NT2/D1 (cell line): ENCODE results near the gene PTGR1.
A peak's percentile ranks its signal among the peaks of the same experiment; 100 is the strongest.

Source experiments
- DNase-seq: peaks from one replicate; pipeline ENCODE4 v3.0.0-alpha.2; 2011; ENCODE audit warnings: low read depth, low spot score
- H3K27me3 ChIP-seq: 2 replicates; pipeline ENCODE4 v1.6.0; 2011; ENCODE audit warnings: mild to moderate bottlenecking; ENCODE audit not compliant: insufficient read length, insufficient read depth
- H3K36me3 ChIP-seq: 2 replicates; pipeline ENCODE4 v1.6.1; 2011; ENCODE audit warnings: mild to moderate bottlenecking, low read length, mixed read lengths; ENCODE audit not compliant: insufficient read depth, insufficient read length
- H3K4me1 ChIP-seq: 2 replicates; pipeline ENCODE4 v1.5.1; 2011; ENCODE audit not compliant: insufficient read depth, insufficient read length
- H3K4me3 ChIP-seq: 2 replicates; pipeline ENCODE4 v1.5.1; 2011; ENCODE audit warnings: low read depth; ENCODE audit not compliant: insufficient read length
- H3K9ac ChIP-seq: 2 replicates; pipeline ENCODE4 v1.6.0; 2011; ENCODE audit warnings: low read depth; ENCODE audit not compliant: insufficient read length
- H3K9me3 ChIP-seq: 2 replicates; pipeline ENCODE4 v1.5.1; 2011; ENCODE audit warnings: mild to moderate bottlenecking, low read length; ENCODE audit not compliant: insufficient read depth
- SUZ12 ChIP-seq: IDR thresholded peaks from 2 replicates; pipeline ENCODE4 v1.6.1; 2011; ENCODE audit not compliant: insufficient read length, insufficient read depth; ENCODE audit errors: extremely low read depth
- YY1 ChIP-seq: IDR thresholded peaks from 2 replicates; pipeline ENCODE4 v1.6.1; 2011; ENCODE audit not compliant: insufficient read length, insufficient read depth
- ZNF274 ChIP-seq: IDR thresholded peaks from 2 replicates; pipeline ENCODE4 v1.6.1; 2011; ENCODE audit warnings: mild to moderate bottlenecking, low read depth, low read length

Gene PTGR1

DNA sequence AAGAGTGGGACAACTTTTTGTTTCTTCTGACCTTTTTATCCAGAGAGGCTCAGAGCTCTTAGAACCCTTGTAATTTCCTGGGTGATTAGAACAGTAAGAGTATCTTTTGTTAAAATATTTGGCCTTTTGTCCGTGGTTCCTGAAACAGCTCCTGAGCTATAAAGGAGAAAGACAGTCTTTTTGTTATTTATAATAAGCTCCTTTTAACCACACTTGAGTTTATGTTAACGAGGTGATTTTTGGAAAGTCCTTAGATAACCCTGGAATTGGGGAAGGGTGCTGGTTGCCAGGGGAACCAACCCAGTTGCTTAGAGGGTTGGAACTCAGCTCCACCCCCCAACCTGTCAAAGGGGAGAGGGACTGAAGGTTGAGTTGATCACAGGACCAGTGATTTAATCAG, 69.7 kb downstream of the PTGR1 start:
- H3K27me3 ChIP-seq: no peaks in the 10 kb centered on the region
- no peak overlapping the region for H3K4me3 ChIP-seq
- H3K36me3 ChIP-seq: peaks cover 34% of the 10 kb centered on the region
- peaks cover 2% of the 10 kb centered on the region for H3K4me1 ChIP-seq
- TF ChIP-seq SUZ12 (no peak), ZNF274 (no peak), YY1 (no peak)
- peaks cover 33% of the 10 kb centered on the region for H3K9me3 ChIP-seq
- H3K9ac ChIP-seq: no peak overlapping the region
- DNase-seq: peak; percentile 92

DNA sequence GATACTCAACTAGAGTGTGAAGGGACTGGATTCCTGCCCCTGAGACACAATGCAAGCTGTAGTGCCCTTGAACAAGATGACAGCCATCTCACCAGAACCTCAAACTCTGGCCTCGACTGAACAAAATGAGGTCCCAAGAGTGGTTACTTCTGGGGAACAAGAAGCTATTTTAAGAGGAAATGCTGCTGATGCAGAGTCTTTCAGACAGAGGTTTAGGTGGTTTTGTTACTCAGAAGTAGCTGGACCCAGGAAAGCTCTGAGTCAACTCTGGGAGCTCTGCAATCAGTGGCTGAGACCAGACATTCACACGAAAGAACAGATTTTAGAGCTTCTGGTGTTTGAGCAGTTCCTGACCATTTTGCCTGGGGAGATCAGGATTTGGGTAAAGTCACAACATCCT, 72.1 kb downstream of the PTGR1 start:
- H3K9ac ChIP-seq: no peak overlapping the region
- peaks cover 22% of the 10 kb centered on the region for H3K36me3 ChIP-seq
- no peak overlapping the region for H3K4me3 ChIP-seq
- peaks cover 3% of the 10 kb centered on the region for H3K27me3 ChIP-seq
- TF ChIP-seq SUZ12: no peak
- no peak for TF ChIP-seq ZNF274
- no peak for TF ChIP-seq YY1
- H3K9me3 ChIP-seq: peaks cover 10% of the 10 kb centered on the region; the same call in 1 of the 2 replicates
- peaks cover 2% of the 10 kb centered on the region for H3K4me1 ChIP-seq
- DNase-seq: no peak

GRCh38 chr9:111525056-111525977, 74.1 kb downstream of the PTGR1 start, which contains the start of gene ZNF483:
Gene ZNF483 (plus strand): TSS chr9:111525179. CDS start chr9:111527396, 2,217 bp downstream.
- peaks cover 2% of the 10 kb centered on the region for H3K4me1 ChIP-seq
- H3K27me3 ChIP-seq: peaks cover 3% of the 10 kb centered on the region
- H3K36me3 ChIP-seq: peaks cover 12% of the 10 kb centered on the region
- peak within 1 kb of the TSS; percentile 75 for H3K4me3 ChIP-seq
- H3K9ac ChIP-seq: peak within 1 kb of the TSS; percentile 79
- no peak for TF ChIP-seq YY1
- no peak for TF ChIP-seq ZNF274
- no peak for TF ChIP-seq SUZ12
- peak; percentile 73 for DNase-seq
- H3K9me3 ChIP-seq: no peaks in the 10 kb centered on the region

GRCh38 chr9:111524731-111525055, 74.8 kb downstream of the PTGR1 start:
- DNase-seq: no peak
- H3K36me3 ChIP-seq: peaks cover 12% of the 10 kb centered on the region
- peaks cover 3% of the 10 kb centered on the region for H3K27me3 ChIP-seq
- peaks cover 2% of the 10 kb centered on the region for H3K4me1 ChIP-seq
- no peaks in the 10 kb centered on the region for H3K9me3 ChIP-seq
- peak overlapping the region; percentile 22 for H3K9ac ChIP-seq
- H3K4me3 ChIP-seq: peak overlapping the region; percentile 75
- TF ChIP-seq YY1: no peak
- TF ChIP-seq SUZ12: no peak
- TF ChIP-seq ZNF274: no peak

GRCh38 chr9:111516061-111516465, 83.4 kb downstream of the PTGR1 start:
- Histone ChIP-seq H3K9me3 (peaks cover 24% of the 10 kb centered on the region), H3K27me3 (no peaks in the 10 kb centered on the region), H3K9ac (no peak overlapping the region), H3K4me3 (no peak overlapping the region), H3K36me3 (no peaks in the 10 kb centered on the region), H3K4me1 (peaks cover 4% of the 10 kb centered on the region)
- DNase-seq: no peak
- TF ChIP-seq SUZ12: no peak
- no peak for TF ChIP-seq ZNF274
- no peak for TF ChIP-seq YY1

- H3K4me3 ChIP-seq: no peak overlapping the region
- H3K9me3 ChIP-seq: peaks cover 34% of the 10 kb centered on the region
- H3K9ac ChIP-seq: no peak overlapping the region
- DNase-seq: no peak
- no peaks in the 10 kb centered on the region for H3K36me3 ChIP-seq
- peaks cover 4% of the 10 kb centered on the region for H3K4me1 ChIP-seq
- TF ChIP-seq YY1 (no peak), ZNF274 (no peak), SUZ12 (no peak)
- H3K27me3 ChIP-seq: no peaks in the 10 kb centered on the region
These were observed 84.5 kb downstream of the PTGR1 start for GRCh38 chr9:111514967-111515366.
